ENCODE measurements around the gene TMEM38A.

The TMEM38A gene, protein sequence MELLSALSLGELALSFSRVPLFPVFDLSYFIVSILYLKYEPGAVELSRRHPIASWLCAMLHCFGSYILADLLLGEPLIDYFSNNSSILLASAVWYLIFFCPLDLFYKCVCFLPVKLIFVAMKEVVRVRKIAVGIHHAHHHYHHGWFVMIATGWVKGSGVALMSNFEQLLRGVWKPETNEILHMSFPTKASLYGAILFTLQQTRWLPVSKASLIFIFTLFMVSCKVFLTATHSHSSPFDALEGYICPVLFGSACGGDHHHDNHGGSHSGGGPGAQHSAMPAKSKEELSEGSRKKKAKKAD

DNA sequence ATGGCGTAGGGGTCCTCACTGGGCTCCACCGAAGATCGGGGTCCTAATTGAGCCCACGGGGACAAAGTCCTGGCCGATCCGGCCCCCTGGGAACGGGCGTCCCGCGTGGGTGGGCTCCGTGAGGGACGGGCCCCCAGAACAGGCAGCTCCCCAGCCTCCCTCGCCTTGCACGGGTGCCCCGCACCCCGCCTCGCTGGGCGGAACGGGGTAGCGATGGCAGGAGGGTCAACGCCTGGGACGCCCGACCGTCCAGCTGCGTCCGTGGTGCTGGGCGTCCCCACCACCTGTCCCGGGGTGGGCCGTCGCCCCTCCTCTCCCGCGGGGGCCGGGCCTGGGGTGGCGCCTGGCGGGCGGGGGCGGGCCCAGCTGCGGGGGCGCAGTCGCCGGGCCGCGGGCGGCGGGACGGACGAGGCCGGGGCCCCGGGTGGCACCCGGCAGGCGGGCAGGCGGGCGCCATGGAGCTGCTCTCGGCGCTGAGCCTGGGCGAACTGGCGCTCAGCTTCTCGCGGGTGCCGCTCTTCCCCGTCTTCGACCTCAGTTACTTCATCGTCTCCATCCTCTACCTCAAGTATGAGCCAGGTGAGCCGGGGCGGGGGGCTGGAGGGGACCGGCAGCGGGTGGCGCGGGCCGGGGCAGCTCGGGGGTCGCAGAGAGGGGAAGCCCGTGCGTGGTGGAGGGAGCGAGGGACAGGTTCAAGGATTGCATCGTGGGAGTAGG is at the start of gene TMEM38A:
TSS of gene TMEM38A (plus strand) at position 377 of the 717 bp plus-strand sequence. CDS start at position 456, 79 bp downstream.
- no peak for DNase-seq

DNA sequence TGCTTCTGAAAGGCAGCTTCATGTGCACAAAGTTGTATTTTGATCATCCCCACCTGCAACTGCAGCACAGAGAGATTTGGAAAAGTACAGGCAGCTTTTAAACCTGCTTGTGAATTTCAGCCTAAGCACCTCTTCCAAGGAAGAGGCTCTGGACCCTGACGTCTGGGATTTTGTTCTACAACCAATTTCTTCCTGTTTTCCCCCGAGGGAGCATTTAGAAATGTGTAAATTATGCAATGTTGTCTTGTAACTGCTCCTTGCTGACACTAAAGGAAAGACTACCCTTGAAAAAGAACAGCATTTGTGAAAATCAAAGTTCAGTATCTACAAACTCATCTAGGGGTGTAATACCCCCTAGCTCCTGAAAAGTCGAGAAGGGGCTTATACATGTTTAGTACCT is 48.3 kb upstream of the TMEM38A start:
- peak; percentile 32 for DNase-seq

DNA sequence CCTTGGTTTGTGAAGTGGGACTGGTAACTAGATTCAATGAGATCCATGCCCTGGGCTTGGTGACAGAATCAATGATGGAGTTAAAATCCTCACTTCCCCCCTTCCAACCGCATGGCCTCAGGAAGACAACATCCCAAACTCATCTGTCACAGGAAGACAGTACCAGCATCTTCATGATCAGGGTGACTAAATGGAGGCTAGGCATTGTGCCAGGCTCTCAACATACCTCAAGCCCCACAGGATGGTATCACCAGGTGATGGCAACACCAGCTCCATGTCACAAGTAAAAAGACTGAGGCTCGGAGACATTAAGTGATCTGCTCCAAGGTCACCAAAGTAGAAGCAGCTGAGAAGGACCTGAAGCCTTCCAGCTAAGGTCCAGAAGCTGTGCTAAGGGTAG is 47.1 kb upstream of the TMEM38A start:
- DNase-seq, result no peak

DNA sequence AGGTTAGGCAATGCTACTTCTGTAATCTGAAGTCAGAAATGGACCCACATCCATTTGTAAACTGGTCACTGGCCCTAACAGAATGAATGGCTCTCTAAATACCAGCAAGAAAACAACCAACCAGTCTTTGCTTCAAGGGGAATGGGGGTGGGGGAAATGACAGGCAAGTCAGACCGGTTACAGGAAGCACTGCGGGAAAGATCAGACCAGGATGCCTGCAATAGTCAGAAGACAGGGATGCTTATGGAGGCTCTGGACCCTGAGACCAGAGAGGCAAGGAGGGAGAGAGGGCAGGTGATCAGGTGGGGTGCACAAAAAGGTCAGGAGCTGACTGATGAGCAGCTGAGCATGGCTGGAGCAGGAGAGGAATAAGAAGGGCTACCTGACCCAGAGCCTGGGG is 46.0 kb upstream of the TMEM38A start:
- DNase-seq, result no peak

DNA sequence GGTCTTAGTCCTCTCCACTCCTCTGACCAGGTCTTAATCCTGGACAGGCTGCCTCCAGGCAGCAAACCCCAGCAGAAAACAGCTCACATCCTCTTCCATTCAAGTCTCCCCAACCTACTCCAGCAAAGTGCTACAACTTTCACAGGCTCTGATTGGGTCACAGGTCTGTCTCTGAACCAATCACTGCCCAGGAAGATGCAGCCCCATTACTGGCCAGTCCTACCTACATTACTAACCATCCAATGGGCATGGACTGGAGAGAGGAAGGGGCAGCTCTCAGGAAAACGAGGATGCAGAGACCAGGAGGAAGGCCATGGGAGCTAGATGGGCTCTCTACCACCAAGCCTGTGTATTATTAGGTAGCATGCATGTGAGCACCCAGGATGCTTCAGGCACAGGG is 45.1 kb upstream of the TMEM38A start:
- no peak for DNase-seq

DNA sequence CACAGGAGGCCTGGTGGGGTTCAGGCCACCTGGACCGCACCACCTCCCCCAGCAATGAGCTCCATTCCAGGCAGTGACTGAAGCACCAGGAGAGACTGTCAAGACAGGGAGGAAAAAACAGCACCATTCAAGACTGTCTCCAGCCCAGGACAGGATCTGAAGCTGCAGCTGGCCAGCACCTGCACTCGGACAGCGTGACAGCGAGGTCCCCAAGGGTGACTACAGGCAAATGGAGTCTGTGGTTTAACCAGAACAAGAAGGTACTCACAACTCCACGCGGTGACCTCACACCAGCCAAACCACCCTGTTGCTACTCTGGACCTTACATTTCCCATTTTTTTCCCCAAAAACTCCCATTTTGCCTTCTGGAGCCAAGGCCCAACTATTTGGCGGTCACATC is 42.7 kb upstream of the TMEM38A start:
- no peak for DNase-seq

DNA sequence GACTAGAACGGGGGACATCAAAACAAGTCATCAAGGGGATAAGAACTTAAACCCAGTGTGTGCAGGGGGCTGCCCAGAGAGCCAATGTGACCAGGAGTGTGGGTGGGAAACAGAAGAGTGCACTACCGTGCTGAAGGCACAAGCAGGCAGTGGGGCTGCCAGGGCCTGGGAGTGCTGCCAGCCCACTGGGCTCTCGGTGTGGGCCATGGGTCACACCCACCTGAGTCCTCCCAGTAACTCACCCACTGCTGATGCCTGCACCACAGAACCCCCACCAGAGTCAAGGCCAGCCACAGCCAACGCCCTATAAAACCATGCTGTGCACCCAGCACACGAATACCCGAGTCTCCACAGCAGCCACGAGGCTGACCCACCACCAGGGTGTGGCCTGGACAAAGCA is 41.5 kb upstream of the TMEM38A start:
- DNase-seq, result no peak

DNA sequence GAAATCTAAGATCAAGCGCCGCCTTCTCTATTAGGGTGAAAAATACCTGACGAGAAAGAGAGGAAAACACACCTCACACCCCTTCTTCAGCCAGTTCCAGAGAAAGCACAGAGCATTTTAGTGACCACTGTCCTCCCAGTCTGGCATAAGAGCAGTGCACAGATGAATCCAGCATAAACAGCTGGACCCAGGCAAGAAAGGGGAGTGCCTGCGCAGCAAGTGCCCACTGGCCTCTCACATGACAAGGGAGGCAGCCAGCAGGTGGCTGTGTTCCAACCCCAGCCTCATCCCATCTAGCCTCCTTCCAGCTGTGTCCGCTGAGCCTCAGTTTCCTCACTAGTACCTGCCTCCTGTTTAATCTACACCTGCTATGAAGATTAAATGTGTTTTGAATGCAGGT is 40.9 kb upstream of the TMEM38A start:
- DNase-seq, result no peak

DNA sequence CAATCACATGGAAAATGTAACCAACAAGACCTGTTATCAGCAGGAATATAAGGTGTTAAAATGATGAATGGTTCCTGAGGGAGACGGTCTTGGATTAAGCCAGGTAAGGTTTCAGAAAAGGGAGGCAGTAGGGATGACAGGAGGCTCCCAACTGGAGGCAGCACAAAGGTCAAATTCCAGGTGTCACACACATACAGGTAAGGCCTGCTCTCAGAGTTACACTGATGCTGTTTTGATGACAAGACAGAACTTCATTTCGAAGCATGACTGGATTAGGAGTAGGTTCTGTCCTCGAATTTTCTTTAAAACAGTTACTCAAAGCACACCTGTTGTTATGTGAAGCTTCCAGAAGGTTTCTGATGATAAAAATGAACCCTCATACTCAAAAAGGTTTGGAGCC is 40.4 kb upstream of the TMEM38A start:
- DNase-seq, result no peak

DNA sequence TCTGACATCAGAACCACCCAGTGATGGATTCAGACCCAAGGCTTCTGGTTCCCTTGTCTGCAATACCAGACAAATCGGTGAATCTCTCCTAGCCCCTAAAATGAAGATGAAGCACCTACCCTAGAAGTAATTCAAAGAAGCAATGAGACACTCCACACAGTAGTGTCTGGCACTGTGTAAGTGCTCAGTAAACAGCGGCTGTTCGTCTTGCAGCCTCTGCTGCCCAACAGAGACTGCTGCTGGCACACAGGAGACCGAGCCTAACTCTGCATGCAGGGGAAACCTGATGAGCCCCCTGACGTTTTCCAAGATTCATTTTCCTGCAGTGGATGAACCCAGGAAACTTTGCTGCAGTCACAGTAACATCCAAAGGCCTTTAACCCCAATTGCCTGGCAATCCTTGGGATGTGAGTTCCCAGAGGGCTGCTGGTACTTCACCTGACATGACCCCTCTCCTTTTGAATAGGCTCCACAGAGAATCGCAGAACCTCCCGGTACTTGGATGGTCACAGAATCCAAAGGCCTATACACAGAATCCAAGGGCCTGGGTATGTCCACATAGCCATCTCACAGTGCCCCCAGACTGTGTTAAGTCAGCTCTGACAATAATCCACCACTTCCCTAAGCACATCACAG is 39.7 kb upstream of the TMEM38A start:
- DNase-seq, result no peak

DNA sequence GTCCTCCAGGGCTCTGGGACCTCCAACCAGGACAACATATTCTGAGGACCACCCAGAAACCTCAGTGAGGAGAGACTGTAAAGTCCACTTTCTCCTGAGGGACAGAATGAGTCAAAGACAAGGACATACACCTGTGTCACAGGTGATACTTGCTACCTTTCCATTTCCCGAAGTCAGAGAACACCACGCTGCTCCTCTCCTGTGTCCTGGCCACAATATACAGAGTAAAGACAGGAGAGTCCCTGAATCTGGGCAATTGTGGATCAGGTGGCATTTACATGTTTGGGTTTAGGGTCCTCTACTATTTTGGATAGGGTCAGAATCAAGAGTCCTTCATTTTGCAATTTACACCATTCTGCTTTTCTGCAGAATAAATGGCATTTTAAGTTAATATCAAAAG is 37.9 kb upstream of the TMEM38A start:
- no peak for DNase-seq

DNA sequence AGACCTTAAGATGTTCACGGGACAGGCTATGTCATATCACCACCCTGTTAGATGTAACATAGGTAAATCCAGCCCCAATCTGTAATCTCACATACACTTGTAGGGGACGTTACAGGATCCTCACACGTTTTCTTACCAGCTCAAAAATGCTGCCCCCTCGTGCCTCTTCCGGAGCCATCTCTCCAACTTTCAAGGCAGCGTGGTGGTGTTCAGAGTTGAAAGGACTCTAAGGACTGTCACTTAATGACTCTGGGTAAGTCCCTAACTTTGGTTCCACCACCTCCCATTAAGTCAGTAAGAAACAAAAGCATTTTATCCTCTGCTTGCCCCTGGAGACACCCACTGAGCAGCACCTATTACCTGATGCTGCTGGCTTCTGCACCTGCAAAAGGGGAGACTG is 37.4 kb upstream of the TMEM38A start:
- no peak for DNase-seq

DNA sequence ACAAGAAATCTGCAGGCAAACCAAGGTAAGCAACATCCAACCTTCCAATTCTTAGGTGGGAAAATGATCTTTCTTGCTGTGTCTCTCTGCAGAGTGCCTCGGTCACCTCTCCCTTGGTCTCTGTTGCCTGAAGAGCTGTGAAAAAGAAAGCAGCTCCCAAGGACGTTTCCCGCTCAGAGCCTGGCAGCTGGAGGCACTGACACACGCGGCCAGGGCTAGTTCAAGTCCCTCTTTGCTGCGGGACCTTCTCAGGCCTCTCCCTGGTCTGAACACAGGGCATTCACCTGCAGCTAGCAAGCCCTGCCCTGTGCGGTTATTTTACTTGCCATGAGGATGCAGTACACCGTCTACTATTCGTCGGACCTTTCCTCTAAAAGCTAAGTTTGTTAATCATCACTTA is 36.7 kb upstream of the TMEM38A start:
- DNase-seq, result no peak

DNA sequence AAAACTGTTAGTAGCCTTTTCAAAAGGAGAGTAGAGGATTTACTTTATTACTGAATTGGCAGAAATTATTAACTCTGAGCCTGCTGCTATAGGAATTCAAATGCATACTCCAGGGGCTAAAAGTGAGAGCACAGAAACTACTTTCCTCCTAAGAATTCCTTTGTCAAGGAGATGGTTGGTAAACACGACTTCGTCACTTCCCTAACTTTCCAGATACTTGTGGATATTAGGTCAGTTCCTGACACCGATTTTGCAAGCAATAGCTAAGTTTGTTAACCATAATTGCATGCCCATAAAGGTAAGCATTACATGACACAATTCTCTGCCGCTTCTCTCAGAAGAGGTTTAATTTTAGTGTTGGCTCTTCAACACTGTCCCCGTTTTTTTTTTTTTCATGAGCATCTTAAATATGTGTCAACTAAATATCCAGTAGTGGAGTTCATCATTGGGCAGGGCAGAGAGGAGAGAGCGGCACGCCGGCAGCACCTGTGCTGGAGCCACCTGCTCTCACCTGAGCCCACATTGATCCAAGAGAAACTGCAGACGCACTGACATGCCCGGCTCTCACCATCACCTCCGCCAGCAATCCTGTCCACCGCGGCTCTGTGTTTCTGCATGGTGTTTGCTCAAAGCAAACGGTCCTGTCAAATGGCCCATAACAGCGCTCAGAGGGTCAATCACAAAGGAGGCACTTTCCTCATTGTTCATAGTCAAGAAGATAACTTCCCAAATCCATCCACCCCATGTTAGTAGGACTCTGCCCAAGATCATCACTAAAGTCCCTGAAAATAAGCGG is 35.6 kb upstream of the TMEM38A start:
- no peak for DNase-seq

DNA sequence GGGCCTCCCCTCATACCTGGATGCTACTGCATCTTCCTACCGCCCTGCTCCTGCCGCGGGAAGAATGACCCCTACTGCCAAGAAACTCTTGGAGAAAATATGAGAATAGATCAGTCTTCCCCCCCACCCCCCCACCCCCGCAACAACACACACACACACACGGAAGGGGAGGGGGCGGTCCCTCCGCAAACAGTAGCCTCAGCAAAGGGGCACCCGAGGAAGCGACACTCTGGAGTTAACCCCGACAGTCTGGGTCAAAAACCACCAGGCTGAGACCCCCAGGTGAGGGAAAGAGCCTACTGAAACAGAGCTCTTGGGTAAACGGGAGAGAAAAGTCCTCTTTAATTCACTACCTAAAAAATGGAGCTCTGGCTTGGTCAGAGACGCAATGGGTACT is 34.1 kb upstream of the TMEM38A start:
- DNase-seq, result no peak

DNA sequence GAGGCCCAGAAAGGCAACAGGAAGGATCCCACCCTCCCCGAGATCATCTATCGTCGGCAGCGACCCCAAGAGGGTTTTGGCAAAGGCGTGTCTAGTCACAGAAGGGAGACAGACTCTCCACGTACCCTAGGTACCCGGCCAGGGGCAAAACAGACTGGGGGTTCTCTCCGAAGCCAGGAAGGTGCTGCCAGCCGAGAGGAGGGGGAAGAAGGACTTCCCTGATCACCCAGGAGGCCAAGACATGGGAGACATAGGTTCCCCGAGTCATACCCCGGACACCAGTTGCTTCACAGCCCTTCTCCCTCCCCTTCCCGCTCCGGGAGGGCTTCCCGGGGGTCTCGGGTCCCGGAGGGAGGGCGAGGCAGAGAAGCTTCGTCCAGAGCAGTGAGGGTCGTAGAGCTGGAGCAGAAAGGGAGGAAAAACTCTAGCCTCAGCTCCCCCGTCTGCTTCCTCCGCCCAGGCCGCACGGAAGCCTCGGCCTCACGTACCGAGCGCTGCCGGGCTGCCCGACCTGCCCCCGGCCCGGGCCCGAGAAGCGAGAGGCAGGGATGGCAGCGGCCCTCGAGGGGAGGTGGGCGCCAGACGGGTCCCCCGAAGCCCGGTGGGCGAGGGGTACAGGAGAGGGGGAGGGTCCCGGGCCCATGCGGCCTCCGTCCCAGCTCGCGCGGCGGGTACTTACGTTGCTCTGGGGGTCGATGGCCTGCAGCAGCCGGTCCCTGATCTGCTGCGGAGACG is 33.6 kb upstream of the TMEM38A start:
- DNase-seq, result no peak

DNA sequence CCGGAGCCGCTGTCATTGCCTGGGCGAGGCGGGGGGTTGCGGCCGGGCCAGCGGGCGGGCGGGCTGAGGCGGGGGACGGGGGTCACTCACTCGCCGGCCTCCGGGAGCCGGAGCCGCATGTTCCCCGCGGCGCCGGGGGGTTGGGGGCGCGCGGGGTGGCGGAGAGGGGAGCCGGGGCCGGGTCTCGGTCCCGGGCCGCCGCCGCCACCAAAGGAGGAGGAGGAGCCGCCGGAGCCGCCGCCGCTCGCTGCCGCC is 33.1 kb upstream of the TMEM38A start:
- DNase-seq, result no peak

DNA sequence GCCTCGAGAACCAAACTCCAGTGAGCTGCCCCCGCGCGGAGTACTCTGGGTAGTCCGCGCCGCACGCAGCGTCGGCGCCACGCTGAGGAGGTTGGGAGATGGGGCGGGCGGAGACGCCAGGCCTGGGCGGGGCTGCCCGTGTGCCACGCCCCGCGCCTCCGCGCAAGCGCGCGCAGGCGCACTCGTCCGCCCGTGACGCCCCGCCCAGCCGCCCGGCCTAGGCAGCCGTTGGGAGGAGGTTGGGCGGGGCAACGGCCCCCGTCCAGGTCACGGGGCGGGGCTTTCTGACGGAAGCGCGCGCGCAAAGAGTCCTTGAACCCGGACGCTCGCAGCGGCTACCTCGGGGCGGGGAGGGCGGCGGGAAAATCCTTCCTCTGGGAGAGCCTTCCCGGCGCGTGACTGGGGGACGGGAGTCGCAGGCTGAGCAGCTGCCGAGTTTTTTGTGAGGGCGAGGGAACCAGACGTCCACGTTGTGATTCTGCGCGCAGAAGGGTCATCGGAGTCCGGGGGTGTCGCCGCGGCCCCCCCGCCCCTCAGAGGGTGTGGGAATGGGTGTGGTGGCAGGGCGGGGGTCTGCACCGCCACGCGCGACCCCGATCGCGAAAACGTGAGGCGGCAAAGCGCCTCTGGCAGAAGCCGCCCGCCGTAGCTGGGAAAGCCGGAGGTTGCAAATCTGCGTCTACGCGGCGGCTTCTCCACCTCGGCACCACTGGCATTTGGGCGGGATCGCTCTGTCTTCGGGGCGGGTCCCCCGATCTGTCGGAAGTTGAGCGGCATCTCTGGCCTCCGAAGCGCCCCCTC is 32.6 kb upstream of the TMEM38A start, which contains the start of gene MED26:
TSS of gene MED26 (minus strand) at position 22 of the 801 bp plus-strand sequence. CDS start 261 bp downstream, outside the sequence.
- peak; percentile 89 for DNase-seq

DNA sequence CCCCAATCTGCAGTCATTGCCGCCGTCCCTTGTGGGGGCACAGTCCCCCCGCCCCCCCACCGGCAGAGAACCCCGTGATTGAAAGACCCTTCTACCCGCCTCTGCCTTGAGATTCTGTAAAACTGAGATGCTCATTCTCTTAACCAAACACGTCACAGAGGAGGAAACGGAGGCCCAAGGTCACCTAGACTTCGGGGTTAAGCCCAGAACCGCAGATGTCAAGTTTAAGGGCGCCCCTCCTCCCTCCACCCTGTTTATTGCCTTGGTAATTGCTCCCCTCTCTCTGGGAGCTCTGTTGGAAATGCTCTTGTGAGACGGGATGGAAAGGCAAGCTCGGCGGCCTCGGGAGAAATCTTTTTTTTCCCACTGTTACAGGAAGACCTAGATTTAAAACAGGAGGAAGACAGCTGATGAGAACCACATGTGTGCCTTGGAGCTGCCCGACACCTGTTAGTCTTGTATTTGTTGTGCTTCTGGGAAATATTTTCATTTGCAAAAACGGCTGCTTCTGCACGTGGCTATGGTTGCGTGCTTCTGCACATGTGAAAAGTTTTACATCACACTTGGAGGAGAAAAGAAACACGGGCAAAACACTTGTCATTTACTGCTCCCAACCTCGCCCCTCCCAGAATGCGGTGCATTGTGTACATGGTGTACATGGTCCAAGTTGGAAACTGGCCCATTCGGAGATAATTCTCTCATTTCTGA is 31.8 kb upstream of the TMEM38A start:
- no peak for DNase-seq

DNA sequence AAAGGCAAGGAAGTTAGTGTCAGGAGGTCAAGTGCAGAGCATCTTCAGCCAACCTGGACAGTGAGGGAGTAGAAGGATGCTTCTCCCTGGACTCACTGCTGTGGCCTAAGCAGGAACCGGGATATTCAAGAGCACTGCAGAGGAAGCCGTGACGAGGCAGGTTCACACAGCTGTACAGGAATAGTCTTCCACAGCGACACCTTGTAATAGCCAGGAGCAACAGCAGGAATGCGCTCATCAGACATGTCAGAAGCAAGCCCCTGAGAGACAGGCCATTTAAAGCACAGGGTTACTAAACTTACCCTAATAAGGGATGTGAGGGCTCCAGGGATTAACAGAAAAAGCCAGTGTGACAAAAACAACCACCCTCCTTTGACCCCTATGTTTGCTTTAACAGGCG is 29.5 kb upstream of the TMEM38A start:
- DNase-seq, result no peak

DNA sequence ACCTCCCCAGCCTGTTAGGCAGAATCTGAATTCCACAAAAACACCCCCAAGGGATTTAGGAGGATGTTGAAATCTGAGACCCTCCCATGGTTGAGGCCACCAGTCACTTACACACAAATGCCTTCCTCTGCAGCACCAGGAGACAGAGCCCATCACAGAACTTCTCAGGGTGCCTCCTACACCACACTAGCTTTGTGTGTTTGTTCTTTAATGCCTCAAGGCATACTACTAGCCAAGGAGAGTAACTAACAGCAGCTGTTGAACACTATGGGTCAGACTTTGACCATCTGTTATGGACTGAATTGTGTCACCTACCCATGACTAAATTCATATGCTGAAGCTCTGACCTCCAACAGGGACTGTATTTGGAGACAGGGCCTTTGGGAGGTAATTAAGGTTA is 23.4 kb upstream of the TMEM38A start:
- DNase-seq, result no peak

Measured in GF-D8 (cell line).